Suppressor macrophage (primary cell): ENCODE data around the gene CMPK2.
"Not testable (repeated sequence)": the region's sequence is repeated elsewhere in the genome, so short reads cannot be mapped to it uniquely, and the experiment has no call there.

Experiments used
- DNase-seq, 4 experiments: peaks; one replicate each; pipeline ENCODE4 v3.0.0-alpha.2; 2020 to 2022

The CMPK2 gene

GRCh38 chr2:6879011-6879410, 13.3 kb upstream of the CMPK2 start:
- no peak for DNase-seq

- DNase-seq, result no peak
Observed at GRCh38 chr2:6878549-6878948, 12.8 kb upstream of the CMPK2 start.

GRCh38 chr2:6877402-6878304, 11.9 kb upstream of the CMPK2 start, which contains the start of gene RSAD2:
RSAD2 (plus strand) TSS chr2:6877777; CDS start chr2:6877801, 24 bp downstream.
- peak; percentile 27 to 63 (median 52) for DNase-seq

DNA sequence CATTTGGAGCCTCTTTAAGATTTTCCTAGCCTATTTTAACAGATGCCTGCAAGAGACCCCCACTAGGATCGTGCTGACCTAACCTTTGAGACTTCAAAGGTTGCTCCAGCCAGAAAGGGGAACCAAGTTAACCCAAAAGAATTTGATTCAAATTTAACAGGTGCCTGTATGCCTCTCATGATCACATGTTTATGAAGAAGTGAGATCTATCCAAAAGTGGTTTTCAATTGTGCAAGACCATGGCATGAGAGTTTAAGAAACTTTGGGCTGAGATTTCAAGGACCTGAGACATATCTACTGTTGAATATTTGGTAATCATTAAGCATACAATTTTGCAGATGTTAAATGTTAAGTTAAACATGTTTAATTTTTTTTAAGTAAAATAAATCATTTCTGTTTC, 10.6 kb upstream of the CMPK2 start:
- peak in 2 of 4 experiments; percentile 52 to 57 for DNase-seq

DNA sequence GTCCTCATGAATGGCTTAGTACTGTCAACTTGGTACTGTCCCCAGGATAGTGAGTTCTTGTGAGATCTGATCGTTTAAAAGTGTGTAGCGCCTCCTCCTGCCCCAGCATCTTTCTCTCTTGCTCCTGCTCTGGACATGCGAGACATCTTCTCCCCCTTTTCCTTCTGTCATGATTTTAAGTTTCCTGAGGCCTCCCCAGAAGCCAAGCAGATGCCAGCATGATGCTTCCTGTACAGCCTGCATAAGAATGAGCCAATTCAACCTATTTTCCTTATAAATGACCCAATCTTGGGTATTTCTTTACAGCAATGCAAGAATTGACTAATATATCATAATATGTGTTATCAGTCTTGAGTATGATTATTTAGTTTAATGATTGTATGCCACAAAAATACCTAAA, 8.3 kb upstream of the CMPK2 start:
- DNase-seq, result no peak

GRCh38 chr2:6872394-6872793, 6.7 kb upstream of the CMPK2 start:
- DNase-seq, result peak in 2 of 4 experiments; percentile 56 to 59

DNA sequence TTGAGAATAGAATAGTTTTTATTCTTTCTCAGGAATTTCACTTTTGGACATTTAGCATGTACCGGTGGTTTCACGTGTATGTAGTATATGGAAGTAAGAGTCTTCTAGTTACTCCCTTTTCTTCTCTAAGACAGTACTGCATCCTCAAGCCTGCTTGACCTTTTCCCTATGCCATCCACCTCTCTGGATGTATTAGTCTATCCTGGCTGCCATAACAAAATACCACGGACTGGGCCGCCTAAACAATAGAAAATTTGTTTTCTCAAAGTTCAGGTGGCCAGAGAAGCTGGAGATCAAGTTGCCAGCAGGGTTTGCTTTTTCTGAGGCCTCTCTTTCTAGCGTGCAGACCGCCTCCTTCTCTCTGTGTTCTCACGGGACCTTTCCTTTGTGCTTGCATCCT, 1.3 kb upstream of the CMPK2 start:
- DNase-seq, result no peak

DNA sequence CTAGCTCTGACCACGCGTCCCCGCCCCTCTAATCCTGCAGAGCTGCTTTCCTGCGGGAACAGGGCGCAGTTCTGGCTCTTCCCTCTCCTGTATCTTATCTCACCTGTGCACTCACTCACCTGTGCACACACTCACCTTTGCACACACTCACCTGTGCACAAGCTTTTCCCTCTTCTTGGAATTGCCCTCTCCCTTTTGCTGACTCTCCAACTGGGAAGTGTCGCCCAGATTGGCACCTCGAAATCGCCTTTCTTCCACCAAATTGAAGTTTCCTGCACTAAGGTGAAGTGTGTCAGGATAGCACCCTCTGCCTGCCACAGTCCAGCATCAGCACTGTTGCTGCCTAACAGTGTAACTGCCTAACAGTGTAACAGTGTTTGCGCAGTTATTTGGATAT, 566 bp upstream of the CMPK2 start:
- DNase-seq, result peak in 2 of 4 experiments; percentile 24 to 30

- DNase-seq, result no peak
Observed at GRCh38 chr2:6864923-6865345, 773 bp downstream of the CMPK2 start.

DNA sequence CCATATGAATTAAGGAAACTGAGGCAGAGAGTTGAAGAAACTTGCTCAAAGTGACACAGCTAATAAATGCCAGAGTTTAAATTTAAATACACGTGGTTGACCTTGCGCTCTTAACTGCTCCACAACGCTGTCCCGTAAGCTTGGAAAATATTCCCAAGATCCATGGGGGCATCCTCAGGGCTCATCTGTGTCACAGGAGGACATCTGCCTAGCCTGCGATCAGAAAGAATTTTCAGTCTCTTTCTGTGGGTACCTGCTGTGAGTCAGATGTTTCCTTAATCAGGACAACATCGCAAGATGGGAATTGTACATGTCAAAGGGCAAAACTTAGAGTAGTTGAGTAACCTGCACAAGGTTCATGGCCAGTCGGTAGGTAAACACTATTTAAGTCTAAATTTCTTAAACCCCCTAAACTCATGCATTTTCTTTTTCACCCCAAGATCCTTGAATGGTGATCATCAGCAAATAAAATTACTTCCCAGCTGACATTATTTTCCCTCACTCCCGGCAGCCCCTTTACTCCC, 1.4 kb downstream of the CMPK2 start:
- DNase-seq, result no peak

GRCh38 chr2:6863792-6864191, 1.9 kb downstream of the CMPK2 start:
- peak in 1 of 4 experiments; percentile 5 for DNase-seq

- DNase-seq, result no peak
Observed at GRCh38 chr2:6860296-6860695, 5.4 kb downstream of the CMPK2 start.

GRCh38 chr2:6858466-6859027, 7.2 kb downstream of the CMPK2 start:
- not testable (repeated sequence) for DNase-seq

DNA sequence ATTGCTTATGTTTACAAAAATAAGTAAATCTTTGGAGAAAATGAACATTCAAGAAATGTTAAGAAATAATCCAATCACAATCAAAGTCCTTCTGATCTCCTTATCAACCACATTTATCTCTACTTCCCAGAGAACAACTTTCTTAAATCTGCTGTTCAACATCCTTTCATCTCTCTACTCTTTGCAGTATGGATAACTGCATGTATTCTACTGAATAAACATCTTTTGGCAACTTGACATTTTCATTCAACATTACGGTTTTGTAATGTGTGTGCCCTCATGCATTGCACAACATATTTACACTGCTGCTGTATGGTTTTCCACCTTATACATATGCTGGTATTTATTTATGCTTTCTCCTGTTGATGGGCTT, 9.2 kb downstream of the CMPK2 start:
- DNase-seq, result peak in 1 of 4 experiments; percentile 5

GRCh38 chr2:6855860-6856547, 9.7 kb downstream of the CMPK2 start:
- peak in 1 of 4 experiments; percentile 27 for DNase-seq

DNA sequence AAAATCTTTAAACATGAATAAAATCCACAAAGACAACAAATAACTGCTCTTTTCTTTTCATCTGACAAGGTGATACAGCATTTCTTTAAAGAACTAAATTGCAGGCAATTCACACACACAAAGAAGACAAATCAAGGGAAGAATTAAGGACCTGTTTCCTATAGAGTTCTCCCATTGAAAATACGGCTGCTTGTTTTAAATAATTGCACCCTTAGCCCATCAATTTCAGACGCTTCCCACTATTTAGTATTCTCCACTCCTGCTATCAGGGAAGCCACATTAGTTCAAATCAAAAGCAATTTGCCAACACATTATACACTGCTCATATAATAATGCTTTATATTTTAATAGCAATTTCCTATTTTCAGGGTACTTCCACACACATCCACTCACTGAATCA, 11.3 kb downstream of the CMPK2 start:
- DNase-seq, result no peak

DNA sequence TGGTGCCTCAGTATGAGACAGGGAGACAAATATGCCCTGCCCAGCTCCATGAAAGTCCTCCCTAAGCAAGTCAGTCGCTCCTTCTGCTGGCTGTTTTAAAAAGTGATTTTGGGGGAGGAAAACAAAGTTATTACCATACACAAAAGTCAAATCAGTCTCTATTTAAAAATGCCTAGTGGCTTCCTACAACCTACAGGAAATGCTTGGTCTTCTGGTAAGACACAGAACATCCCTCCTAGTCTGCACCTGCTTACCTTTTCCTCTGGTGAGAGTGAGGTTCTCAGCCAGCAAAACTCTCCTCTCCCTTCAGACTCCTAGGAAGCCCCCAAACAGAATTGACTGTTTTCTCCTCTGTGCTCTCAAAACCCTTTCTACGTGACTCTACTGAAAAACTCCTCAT, 13.5 kb downstream of the CMPK2 start:
- DNase-seq, result no peak

DNA sequence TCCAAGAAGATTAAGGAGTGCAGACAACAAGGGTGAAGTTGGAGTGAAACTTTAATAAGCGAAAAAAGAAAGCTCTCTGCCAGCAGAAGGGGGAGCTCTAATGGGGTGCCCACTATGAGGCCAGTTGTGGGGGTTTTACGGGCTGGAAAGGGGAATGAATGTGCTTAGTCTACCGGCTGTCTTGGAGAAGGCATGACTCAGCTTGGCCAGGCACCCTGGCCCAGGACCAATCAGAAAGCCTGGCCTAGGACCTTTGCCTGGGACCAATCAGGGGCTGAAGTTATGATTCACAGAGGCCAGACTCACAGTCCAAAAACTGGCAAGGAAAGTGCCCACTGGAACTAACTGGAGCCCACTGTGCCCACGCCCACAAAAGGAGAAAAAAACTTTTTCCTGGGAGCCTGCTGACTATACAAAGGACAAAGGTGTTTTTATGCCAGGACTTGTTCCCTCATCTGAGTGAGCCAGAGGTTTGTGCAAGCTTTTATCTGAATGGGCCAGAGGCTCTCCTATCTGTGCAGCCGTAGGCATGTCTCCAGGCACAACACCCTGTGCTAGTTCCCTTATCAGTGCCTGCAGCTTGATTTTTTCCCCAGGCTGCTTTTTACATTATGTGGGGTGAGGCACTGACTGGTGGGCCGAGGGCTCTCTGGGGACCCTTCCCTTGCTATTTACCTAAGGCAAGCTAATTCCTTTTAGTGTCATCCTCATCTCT, 18.6 kb downstream of the CMPK2 start:
- DNase-seq, result no peak

DNA sequence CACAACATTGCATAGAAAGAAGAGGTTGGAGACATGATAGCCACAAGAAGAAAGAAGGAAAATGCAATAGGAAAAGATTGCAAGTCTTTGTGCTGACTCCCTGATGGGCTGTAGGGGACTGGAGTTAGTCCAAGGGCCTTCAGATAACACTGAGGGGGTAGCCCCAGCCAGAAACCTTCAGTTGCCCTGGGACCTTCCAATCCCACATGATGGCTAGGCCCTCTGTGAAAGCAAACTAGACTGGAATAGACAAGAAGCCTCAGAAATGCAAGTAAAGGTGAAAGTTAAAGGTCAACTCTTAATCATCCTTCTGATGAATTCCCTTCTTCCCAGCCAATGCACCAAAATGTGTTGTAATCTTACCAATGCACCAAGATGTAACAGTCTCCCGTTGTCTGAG, 19.2 kb downstream of the CMPK2 start:
- DNase-seq, result no peak

GRCh38 chr2:6845903-6846302, 19.8 kb downstream of the CMPK2 start:
- no peak for DNase-seq

GRCh38 chr2:6845312-6845711, 20.4 kb downstream of the CMPK2 start:
- peak in 3 of 4 experiments; percentile 17 to 49 (median 37) for DNase-seq

GRCh38 chr2:6841537-6842287, 24.0 kb downstream of the CMPK2 start:
- DNase-seq, result no peak
